SH-SY5Y (cell line): Measurements from ENCODE around the gene GSS.

ENCODE experiments used
- GATA2 ChIP-seq: IDR thresholded peaks from 2 replicates; pipeline ENCODE4 v1.6.1; 2011; ENCODE audit warnings: mild to moderate bottlenecking, low read depth, low read length
- GATA3 ChIP-seq: IDR thresholded peaks from 2 replicates; pipeline ENCODE4 v1.6.1; 2011; ENCODE audit warnings: low read depth, mild to moderate bottlenecking, low read length, moderate library complexity

- TF ChIP-seq GATA2, result no peak
- TF ChIP-seq GATA3, result no peak
Measured at GRCh38 chr20:34983995-34984735, 28.6 kb upstream of the GSS start.
